Measurements from ENCODE around the gene ATAD3C. TPM values are rescaled to one million over a fixed set of nuclear protein-coding genes. Genes with fewer than 3 reads are reported as not detected.
A peak's percentile ranks its signal among the peaks of the same experiment; 100 is the strongest.

ATAD3C gene
- total RNA-seq, 1 donor from 2014 or later, result not detected

DNA sequence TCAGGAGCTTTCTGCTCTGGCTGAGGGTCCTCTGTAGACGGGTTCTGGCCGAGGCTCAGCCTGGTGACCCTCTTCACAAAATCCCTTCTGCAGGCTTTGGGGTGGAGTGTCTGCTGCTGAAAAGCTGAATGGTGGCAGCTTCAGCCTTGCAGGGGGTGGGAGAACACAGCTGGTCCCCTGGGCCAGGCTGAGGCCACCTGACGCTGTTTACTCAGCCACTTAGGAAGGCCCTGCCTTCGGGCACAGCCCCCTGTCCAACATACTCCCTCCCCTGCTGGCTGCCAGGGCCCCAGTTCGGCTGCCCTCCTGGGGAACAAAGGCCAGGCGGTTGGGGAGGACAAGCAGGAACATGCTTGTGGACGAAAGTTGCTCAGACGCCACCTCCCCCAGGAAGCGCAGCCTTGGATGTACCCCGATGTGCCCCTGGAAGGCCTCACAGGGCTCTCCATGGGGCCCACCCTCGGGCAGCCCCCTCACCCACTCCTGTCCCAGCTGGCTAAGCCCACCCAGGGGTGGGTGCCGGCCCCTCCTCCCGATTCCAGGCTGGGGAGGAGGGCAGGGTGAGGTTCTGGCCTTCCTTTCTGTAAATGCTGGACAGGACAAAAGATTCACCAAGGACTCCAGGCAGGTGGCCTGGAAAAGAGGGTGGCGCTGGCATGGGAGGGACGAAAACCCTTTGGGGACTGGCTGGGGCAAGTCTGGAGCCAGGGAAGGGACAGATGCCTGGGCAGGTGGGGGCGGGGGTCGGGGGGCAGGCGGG lies 28.2 kb upstream of the ATAD3C start, which contains the start of gene ANKRD65:
Gene ANKRD65, minus strand, starts transcription at position 130 of the 760 bp plus-strand sequence. CDS start 271 bp downstream, outside the sequence.
- TF ChIP-seq CTCF (IDR thresholded peaks at IDR 0.05), result no peak
- no peak for TF ChIP-seq POLR2A (IDR thresholded peaks at IDR 0.05)
- no peak for TF ChIP-seq POLR2AphosphoS5 (IDR thresholded peaks at IDR 0.05; ENCODE audit: insufficient read depth in 1 of 2, low read depth in 1 of 2)
- Histone ChIP-seq H3K27ac (peak within 1 kb of the TSS; percentile 51), H3K9me3 (no peaks in the 10 kb centered on the region), H3K36me3 (no peaks in the 10 kb centered on the region), H3K27me3 (no peaks in the 10 kb centered on the region), H3K4me1 (peaks cover 40% of the 10 kb centered on the region), H3K4me3 (peak within 1 kb of the TSS; percentile 40 to 56)
- intact Hi-C loops (cut with DNase I), result no loop called here
- no peak for DNase-seq (ENCODE audit: extremely low spot score in 2 of 2)

DNA sequence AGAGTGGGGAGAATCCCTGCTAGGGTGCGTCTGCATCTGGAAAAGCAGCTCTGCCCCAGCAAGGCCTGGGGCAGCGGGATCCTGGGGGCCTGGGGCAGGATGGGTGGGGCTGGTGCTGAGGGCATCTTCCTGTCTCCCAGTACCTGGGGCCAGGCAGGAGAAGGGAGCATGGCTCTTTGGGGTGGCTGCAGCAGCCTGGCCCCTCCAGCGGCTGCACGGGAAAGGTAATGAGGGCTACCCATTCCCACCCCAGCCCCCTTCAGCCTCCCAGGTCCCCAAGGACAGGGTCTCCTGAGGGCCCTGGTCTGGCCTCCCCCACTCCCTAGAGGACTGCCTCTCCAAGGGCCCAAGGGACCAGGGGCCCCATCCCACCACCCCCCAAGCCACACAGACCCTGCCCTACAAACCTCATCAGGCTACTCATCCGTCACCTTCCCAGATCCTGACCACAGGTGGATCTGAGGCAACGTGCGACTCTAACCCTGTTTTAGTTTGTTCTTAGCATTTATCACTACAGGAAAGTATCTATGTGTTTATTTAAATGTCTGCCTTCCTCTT lies 27.5 kb upstream of the ATAD3C start:
- H3K36me3 ChIP-seq, result no peaks in the 10 kb centered on the region
- intact Hi-C loops (cut with DNase I), result no loop called here
- no peak overlapping the region for H3K4me3 ChIP-seq
- no peaks in the 10 kb centered on the region for H3K27me3 ChIP-seq
- H3K4me1 ChIP-seq, result peaks cover 40% of the 10 kb centered on the region
- no peaks in the 10 kb centered on the region for H3K9me3 ChIP-seq
- no peak for DNase-seq (ENCODE audit: extremely low spot score in 2 of 2)
- TF ChIP-seq CTCF (IDR thresholded peaks at IDR 0.05) (no peak), POLR2A (IDR thresholded peaks at IDR 0.05) (no peak), POLR2AphosphoS5 (IDR thresholded peaks at IDR 0.05; ENCODE audit: insufficient read depth in 1 of 2, low read depth in 1 of 2) (no peak)
- peak overlapping the region; percentile 51 for H3K27ac ChIP-seq

- Histone ChIP-seq H3K4me1 (peaks cover 40% of the 10 kb centered on the region), H3K4me3 (no peak overlapping the region), H3K36me3 (no peaks in the 10 kb centered on the region), H3K27ac (no peak overlapping the region), H3K27me3 (no peaks in the 10 kb centered on the region), H3K9me3 (no peaks in the 10 kb centered on the region)
- intact Hi-C loops (cut with DNase I), result no loop called here
- no peak for TF ChIP-seq POLR2AphosphoS5 (IDR thresholded peaks at IDR 0.05; ENCODE audit: insufficient read depth in 1 of 2, low read depth in 1 of 2)
- no peak for TF ChIP-seq POLR2A (IDR thresholded peaks at IDR 0.05)
- no peak for TF ChIP-seq CTCF (IDR thresholded peaks at IDR 0.05)
- DNase-seq (ENCODE audit: extremely low spot score in 2 of 2), result no peak
Observed at GRCh38 chr1:1422465-1423244, 26.8 kb upstream of the ATAD3C start.

DNA sequence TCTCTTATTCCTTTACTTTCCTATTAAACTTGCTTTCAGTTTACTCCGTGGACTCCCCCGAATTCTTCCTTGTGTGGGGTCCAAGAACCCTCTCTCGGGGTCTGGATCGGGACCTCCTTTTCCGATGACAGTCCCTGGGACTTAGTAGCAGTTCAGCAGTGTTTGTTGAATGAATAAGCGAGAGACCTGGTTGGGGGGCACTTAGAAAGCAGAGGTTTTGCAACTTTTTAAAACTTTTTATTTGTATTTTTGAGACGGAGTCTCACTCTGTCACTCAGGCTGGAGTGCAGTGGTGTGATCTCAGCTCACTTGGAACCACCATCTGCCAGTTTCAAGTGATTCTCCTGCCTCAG lies 26.3 kb upstream of the ATAD3C start:
- no peak for DNase-seq (ENCODE audit: extremely low spot score in 2 of 2)
- H3K4me3 ChIP-seq, result no peak overlapping the region
- no peak overlapping the region for H3K27ac ChIP-seq
- no peaks in the 10 kb centered on the region for H3K36me3 ChIP-seq
- H3K27me3 ChIP-seq, result no peaks in the 10 kb centered on the region
- H3K4me1 ChIP-seq, result peaks cover 40% of the 10 kb centered on the region
- no peaks in the 10 kb centered on the region for H3K9me3 ChIP-seq
- intact Hi-C loops (cut with DNase I), result no loop called here
- no peak for TF ChIP-seq CTCF (IDR thresholded peaks at IDR 0.05)
- TF ChIP-seq POLR2A (IDR thresholded peaks at IDR 0.05), result no peak
- TF ChIP-seq POLR2AphosphoS5 (IDR thresholded peaks at IDR 0.05; ENCODE audit: insufficient read depth in 1 of 2, low read depth in 1 of 2), result no peak

Data from vagina (tissue), 2 donors.